ENCODE measurements around the gene ZNF57.

- TF ChIP-seq, protein P1, sequence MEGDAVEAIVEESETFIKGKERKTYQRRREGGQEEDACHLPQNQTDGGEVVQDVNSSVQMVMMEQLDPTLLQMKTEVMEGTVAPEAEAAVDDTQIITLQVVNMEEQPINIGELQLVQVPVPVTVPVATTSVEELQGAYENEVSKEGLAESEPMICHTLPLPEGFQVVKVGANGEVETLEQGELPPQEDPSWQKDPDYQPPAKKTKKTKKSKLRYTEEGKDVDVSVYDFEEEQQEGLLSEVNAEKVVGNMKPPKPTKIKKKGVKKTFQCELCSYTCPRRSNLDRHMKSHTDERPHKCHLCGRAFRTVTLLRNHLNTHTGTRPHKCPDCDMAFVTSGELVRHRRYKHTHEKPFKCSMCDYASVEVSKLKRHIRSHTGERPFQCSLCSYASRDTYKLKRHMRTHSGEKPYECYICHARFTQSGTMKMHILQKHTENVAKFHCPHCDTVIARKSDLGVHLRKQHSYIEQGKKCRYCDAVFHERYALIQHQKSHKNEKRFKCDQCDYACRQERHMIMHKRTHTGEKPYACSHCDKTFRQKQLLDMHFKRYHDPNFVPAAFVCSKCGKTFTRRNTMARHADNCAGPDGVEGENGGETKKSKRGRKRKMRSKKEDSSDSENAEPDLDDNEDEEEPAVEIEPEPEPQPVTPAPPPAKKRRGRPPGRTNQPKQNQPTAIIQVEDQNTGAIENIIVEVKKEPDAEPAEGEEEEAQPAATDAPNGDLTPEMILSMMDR (IDR thresholded peaks at IDR 0.05 in 8 of 11, conservative IDR thresholded peaks at IDR 0.05 in 3 of 11): no peak
- TF ChIP-seq POLR2AphosphoS5 (IDR thresholded peaks at IDR 0.05): no peak
Measured at GRCh38 chr19:2922987-2923386, 22.3 kb downstream of the ZNF57 start.
